Gastroesophageal sphincter (tissue), 4 donors: ENCODE results near the gene MLEC. TPM values are rescaled to one million over a fixed set of nuclear protein-coding genes. Genes with fewer than 3 reads are reported as not detected.

Experiments used
- ATAC-seq: fragments of 150-250 bp; one replicate; pipeline ENCODE4 v1.9.1; 2016; ENCODE audit warnings: mild to moderate bottlenecking, moderate library complexity
- H3K27ac ChIP-seq, 4 donors: fragments of 200-600 bp; sonication (generic) in 3 of 4; 1 replicate in 3 of 4; 2 replicates in 1 of 4; pipeline ENCODE4 v1.5.1; 2016 to 2019
- H3K27me3 ChIP-seq: fragments of 200-600 bp; sonication (generic); one replicate; pipeline ENCODE4 v1.5.1; 2019
- H3K36me3 ChIP-seq, 2 donors: fragments of 200-600 bp; sonication (generic); one replicate each; pipeline ENCODE4 v1.5.1; 2019; ENCODE audit warnings: control low read depth in 1 of 2
- H3K4me1 ChIP-seq, 3 donors: fragments of 200-600 bp; sonication (generic); 1 replicate in 2 of 3; 2 replicates in 1 of 3; pipeline ENCODE4 v1.5.1; 2016 to 2019; ENCODE audit warnings: control low read depth in 2 of 3
- H3K4me3 ChIP-seq, 2 donors: fragments of 200-600 bp; sonication (generic); one replicate each; pipeline ENCODE4 v1.5.1; 2019; ENCODE audit warnings: mild to moderate bottlenecking in 1 of 2, moderate library complexity in 1 of 2
- H3K9me3 ChIP-seq, 3 donors: fragments of 200-600 bp; sonication (generic); one replicate each; pipeline ENCODE4 v1.5.1; 2017 to 2019; ENCODE audit warnings: control low read depth in 2 of 3
- EP300 ChIP-seq: sonication (generic); formaldehyde crosslinking; IDR thresholded peaks from one replicate; pipeline ENCODE4 v1.6.1; 2017; ENCODE audit warnings: antibody characterized with exemption, mild to moderate bottlenecking
- POLR2A ChIP-seq, 2 donors: fragments of 450-650 bp; IDR thresholded peaks; one replicate each; pipeline ENCODE4 v1.6.1; 2017; ENCODE audit warnings: antibody characterized with exemption in 2 of 2, mild to moderate bottlenecking in 2 of 2, moderate library complexity in 1 of 2
- POLR2AphosphoS5 ChIP-seq: sonication (generic); formaldehyde crosslinking; IDR thresholded peaks from one replicate; pipeline ENCODE4 v1.6.1; 2017; ENCODE audit warnings: antibody characterized with exemption
- WGBS, 2 donors: methylation state at CpG; one replicate each; pipeline ENCODE4 v1.1.5; 2018; ENCODE audit warnings: low coverage in 1 of 2; 5-methylcytosine and 5-hydroxymethylcytosine counted together
- total RNA-seq, 4 donors: library from RNA; depleted of rRNA; stranded (reverse); fragments of >200 nt; gene quantifications; one replicate each; pipeline ENCODE4 v1.1.0, GENCODE V29; 2016
- TF ChIP-seq, protein P1 (sequence below), 4 experiments: fragments of 200-600 bp in 2 of 4; fragments of 450-650 bp in 2 of 4; sonication (generic) in 1 of 4; IDR thresholded peaks; one replicate each; pipeline ENCODE4 v1.5.1; 2017 to 2019; ENCODE audit warnings: antibody characterized with exemption in 4 of 4, mild to moderate bottlenecking in 2 of 4, moderate library complexity in 2 of 4

Gene MLEC
- total RNA-seq, 4 donors from 2014 or later, result 41.5 to 82.3 (median 56.9) TPM

DNA sequence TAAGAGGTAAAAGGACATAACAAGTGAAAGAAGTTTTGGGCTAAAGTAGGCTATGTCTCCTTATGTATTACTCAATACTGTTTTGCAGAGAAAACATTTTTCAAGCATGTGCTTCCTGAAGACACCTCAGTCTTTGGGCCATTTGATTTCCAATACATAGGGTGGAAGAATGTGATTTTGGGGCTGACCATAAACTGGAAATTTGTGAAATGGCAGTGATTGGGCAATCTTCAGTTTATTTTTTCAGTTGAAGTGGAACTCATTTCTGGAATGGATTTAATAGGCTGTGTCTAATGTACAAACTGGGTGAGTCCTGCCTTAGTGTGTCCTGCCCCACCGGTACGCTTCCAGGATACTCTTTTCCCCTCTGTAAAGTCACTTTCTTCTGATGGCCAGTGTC is 35.8 kb downstream of the MLEC start:
- peaks cover 0 to 24% (median 6%) of the 10 kb centered on the region in 3 donors for H3K4me1 ChIP-seq
- no peak for ATAC-seq
- 83 to 85% methylated on average over 1 to 2 of the region's 2 CpGs for WGBS, 2 donors
- H3K4me3 ChIP-seq, result no peak overlapping the region
- H3K27ac ChIP-seq, result no peak overlapping the region
- TF ChIP-seq POLR2AphosphoS5, result no peak
- TF ChIP-seq, protein P1, sequence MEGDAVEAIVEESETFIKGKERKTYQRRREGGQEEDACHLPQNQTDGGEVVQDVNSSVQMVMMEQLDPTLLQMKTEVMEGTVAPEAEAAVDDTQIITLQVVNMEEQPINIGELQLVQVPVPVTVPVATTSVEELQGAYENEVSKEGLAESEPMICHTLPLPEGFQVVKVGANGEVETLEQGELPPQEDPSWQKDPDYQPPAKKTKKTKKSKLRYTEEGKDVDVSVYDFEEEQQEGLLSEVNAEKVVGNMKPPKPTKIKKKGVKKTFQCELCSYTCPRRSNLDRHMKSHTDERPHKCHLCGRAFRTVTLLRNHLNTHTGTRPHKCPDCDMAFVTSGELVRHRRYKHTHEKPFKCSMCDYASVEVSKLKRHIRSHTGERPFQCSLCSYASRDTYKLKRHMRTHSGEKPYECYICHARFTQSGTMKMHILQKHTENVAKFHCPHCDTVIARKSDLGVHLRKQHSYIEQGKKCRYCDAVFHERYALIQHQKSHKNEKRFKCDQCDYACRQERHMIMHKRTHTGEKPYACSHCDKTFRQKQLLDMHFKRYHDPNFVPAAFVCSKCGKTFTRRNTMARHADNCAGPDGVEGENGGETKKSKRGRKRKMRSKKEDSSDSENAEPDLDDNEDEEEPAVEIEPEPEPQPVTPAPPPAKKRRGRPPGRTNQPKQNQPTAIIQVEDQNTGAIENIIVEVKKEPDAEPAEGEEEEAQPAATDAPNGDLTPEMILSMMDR (IDR thresholded peaks at IDR 0.05), result no peak
- no peak for TF ChIP-seq POLR2A (IDR thresholded peaks at IDR 0.05)
- TF ChIP-seq EP300, result no peak
- H3K36me3 ChIP-seq, result peaks cover 0 to 68% of the 10 kb centered on the region in 2 donors
- no peaks in the 10 kb centered on the region for H3K9me3 ChIP-seq
- no peaks in the 10 kb centered on the region for H3K27me3 ChIP-seq

DNA sequence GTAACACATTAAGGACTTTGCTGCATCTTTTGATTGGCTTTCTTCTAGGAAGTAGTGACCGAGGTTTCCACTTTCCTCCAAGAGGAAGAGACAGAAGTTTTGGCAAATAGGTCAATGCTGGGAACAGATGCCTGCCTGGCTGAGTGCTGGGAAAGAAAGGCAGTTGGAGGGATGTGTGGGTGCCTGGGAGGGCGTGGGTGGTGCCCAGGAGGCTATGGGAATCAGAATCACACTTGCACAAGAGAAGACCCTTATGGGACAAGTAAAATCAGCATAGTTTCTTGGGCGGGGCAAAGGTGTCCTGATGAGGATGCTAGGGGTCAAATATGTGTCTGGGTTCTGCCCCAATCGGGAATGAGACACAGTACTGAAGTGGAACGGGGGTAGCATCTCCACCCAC is 37.8 kb downstream of the MLEC start:
- WGBS, 2 donors, result 59 to 62% methylated on average over 5 of the region's 5 CpGs
- peak overlapping the region in 3 of 4 donors; percentile 86 to 89 (median 88) for H3K27ac ChIP-seq
- no peaks in the 10 kb centered on the region for H3K27me3 ChIP-seq
- H3K4me3 ChIP-seq, result no peak overlapping the region
- H3K4me1 ChIP-seq, result peaks cover 0 to 24% (median 6%) of the 10 kb centered on the region in 3 donors
- H3K9me3 ChIP-seq, result no peaks in the 10 kb centered on the region
- TF ChIP-seq EP300, result no peak
- no peak for TF ChIP-seq POLR2A (IDR thresholded peaks at IDR 0.05)
- no peak for TF ChIP-seq POLR2AphosphoS5
- TF ChIP-seq, protein P1 (IDR thresholded peaks at IDR 0.05), result no peak
- ATAC-seq, result no peak
- peaks cover 0 to 68% of the 10 kb centered on the region in 2 donors for H3K36me3 ChIP-seq

DNA sequence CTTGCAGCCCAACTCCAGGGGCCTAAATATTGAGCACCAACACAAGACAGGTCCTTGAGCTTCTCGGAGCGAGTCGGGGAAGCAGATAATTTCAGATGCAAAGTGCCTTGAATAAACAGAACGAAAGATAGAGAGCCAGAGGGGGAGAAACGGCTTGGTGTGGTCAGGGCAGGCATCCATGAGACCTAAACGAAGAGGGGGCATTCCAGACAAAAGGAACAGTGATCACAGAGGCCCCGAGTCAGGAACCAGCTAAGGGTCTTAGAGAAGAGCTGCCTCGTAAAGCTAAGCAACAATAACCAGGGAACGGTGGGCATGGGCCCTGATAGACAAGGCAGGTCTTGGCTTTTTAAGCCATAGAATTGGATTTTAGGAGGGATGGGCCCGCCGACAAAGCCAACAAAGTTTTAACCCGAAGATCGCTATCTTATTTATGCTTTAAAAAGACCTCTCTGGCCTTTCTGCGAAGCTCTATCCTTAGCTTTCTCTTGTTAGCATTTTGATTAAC is 38.3 kb downstream of the MLEC start:
- Histone ChIP-seq H3K36me3 (peaks cover 0 to 68% of the 10 kb centered on the region in 2 donors), H3K27ac (peak overlapping the region in 3 of 4 donors; percentile 86 to 89 (median 88)), H3K4me3 (peak overlapping the region; percentile 41 to 86), H3K4me1 (peaks cover 0 to 24% (median 6%) of the 10 kb centered on the region in 3 donors), H3K9me3 (no peaks in the 10 kb centered on the region), H3K27me3 (no peaks in the 10 kb centered on the region)
- ATAC-seq, result no peak
- WGBS, 2 donors, result 5 to 16% methylated on average over 10 to 13 of the region's 14 CpGs
- TF ChIP-seq POLR2AphosphoS5, result no peak
- TF ChIP-seq EP300, result no peak
- TF ChIP-seq, protein P1 (IDR thresholded peaks at IDR 0.05), result no peak
- TF ChIP-seq POLR2A (IDR thresholded peaks at IDR 0.05), result no peak

DNA sequence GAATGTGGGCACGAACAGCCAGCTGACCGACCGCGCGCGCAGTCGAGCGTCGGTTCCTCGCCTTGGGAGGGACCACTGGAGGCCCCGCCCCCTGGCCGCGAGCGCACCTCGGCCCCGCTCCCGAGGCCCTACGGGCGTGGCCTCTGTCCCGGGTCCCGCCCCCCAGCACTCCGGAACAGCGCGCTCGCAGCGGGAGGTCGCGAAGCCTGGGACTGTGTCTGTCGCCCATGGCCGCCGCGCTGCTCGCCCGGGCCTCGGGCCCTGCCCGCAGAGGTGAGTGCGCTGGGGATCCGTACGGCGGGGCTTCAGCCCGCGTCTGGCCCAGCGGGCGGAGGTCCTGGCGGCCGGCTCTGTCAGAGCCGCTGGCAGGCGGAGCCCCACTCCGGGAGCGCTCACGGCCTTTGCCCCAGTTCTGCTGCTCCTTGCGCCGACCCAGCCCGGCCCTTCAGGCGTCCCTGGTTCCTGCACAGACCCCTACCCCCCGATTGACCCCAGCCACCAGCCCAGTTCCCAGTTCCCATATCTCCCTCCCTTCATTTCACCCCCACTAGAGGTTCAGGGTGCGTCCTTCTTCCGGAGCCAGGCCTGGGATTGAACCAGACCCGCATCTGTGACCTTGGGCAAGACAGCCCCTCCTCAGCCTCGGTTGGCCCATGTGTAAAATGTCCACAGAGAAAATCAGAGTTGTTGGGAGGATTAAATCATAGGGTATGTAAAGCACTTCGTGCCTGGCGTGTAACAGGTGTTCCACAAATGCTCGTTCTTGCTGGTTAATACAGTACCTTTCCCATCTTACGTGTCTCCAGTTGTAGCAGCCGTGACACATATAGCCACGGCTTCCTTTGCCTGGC is 38.9 kb downstream of the MLEC start, which contains the start of gene ACADS:
TSS of gene ACADS (plus strand) at position 168 of the 851 bp plus-strand sequence. CDS start at position 228, 60 bp downstream.
- H3K9me3 ChIP-seq, result no peaks in the 10 kb centered on the region
- H3K4me1 ChIP-seq, result peaks cover 0 to 24% (median 6%) of the 10 kb centered on the region in 3 donors
- peak; percentile 44 to 53 for TF ChIP-seq POLR2A (IDR thresholded peaks at IDR 0.05)
- no peak for TF ChIP-seq EP300
- peak; percentile 34 for TF ChIP-seq POLR2AphosphoS5
- TF ChIP-seq, protein P1 (IDR thresholded peaks at IDR 0.05), result peak in 2 of 4 experiments; percentile 25 to 34
- WGBS, 2 donors, result 32 to 41% methylated on average over 5 to 13 of the region's 66 CpGs
- peak within 1 kb of the TSS in 3 of 4 donors; percentile 86 to 89 (median 88) for H3K27ac ChIP-seq
- no peaks in the 10 kb centered on the region for H3K27me3 ChIP-seq
- peak within 1 kb of the TSS; percentile 41 to 86 for H3K4me3 ChIP-seq
- ATAC-seq, result peak; percentile 99
- H3K36me3 ChIP-seq, result peaks cover 0 to 68% of the 10 kb centered on the region in 2 donors
